HUDEP-2 (cell line): ENCODE data around the gene CKLF.
A peak's percentile ranks its signal among the peaks of the same experiment; 100 is the strongest.

Experiments
- DNase-seq, 76 experiments: peaks; one replicate each; lab custom pipeline; 2025; ENCODE audit not compliant: unreplicated experiment in 76 of 76; lab: John Stamatoyannopoulos, UW

The CKLF gene

GRCh38 chr16:66541388-66542355 is 10.7 kb upstream of the CKLF start:
- DNase-seq: no peak

- DNase-seq: no peak
These were observed 10.0 kb upstream of the CKLF start for GRCh38 chr16:66542396-66542795.

GRCh38 chr16:66543541-66543940 is 8.8 kb upstream of the CKLF start:
- DNase-seq: no peak

- no peak for DNase-seq
These were observed 8.2 kb upstream of the CKLF start for GRCh38 chr16:66544016-66544757.

GRCh38 chr16:66547101-66547989 is 5.0 kb upstream of the CKLF start:
- DNase-seq: no peak

- no peak for DNase-seq
These were observed 4.3 kb upstream of the CKLF start for GRCh38 chr16:66548068-66548467.

- no peak for DNase-seq
These were observed 3.5 kb upstream of the CKLF start for GRCh38 chr16:66548868-66549267.

GRCh38 chr16:66549284-66550131 is 2.9 kb upstream of the CKLF start, which contains the start of gene TK2:
Gene TK2, minus strand, starts transcription at chr16:66550122. Its CDS starts 61 bp downstream, at chr16:66550061.
- DNase-seq: peak in 30 of 76 experiments; percentile 12 to 68 (median 42)

GRCh38 chr16:66551348-66551759 is 1.0 kb upstream of the CKLF start:
- peak in 48 of 76 experiments; percentile 12 to 65 (median 36) for DNase-seq

GRCh38 chr16:66551788-66552285 is 539 bp upstream of the CKLF start:
- DNase-seq: no peak

GRCh38 chr16:66553223-66553622 is 847 bp downstream of the CKLF start:
- no peak for DNase-seq

GRCh38 chr16:66554021-66554420 is 1.6 kb downstream of the CKLF start:
- no peak for DNase-seq

GRCh38 chr16:66554495-66554894 is 2.1 kb downstream of the CKLF start:
- no peak for DNase-seq

GRCh38 chr16:66560107-66560506 is 7.7 kb downstream of the CKLF start:
- DNase-seq: no peak

- no peak for DNase-seq
These were observed 9.2 kb downstream of the CKLF start for GRCh38 chr16:66561381-66562080.

- DNase-seq: no peak
These were observed 10.0 kb downstream of the CKLF start for GRCh38 chr16:66562409-66562808.

GRCh38 chr16:66562986-66563385 is 10.6 kb downstream of the CKLF start:
- peak in 28 of 76 experiments; percentile 7 to 69 (median 32) for DNase-seq

GRCh38 chr16:66563574-66564334 is 11.4 kb downstream of the CKLF start:
- no peak for DNase-seq
